ENCODE measurements around the gene DAP. TPM values are rescaled to one million over a fixed set of nuclear protein-coding genes. Genes with fewer than 3 reads are reported as not detected.

DAP gene
- total RNA-seq, 1 experiment from 2014 or later: 10.0 TPM

- Histone ChIP-seq H3K27me3 (no peaks in the 10 kb centered on the region), H3K9me3 (replicated peaks) (no peaks in the 10 kb centered on the region), H3K4me3 (no peak overlapping the region), H3K4me1 (no peaks in the 10 kb centered on the region), H3K36me3 (no peaks in the 10 kb centered on the region), H3K27ac (no peak overlapping the region)
- no peak for DNase-seq
Observed at GRCh38 chr5:10775646-10776045, 14.6 kb upstream of the DAP start.

- no peak for DNase-seq
- no peak overlapping the region for H3K4me3 ChIP-seq
- no peaks in the 10 kb centered on the region for H3K27me3 ChIP-seq
- H3K36me3 ChIP-seq: no peaks in the 10 kb centered on the region
- no peaks in the 10 kb centered on the region for H3K4me1 ChIP-seq
- H3K9me3 ChIP-seq (replicated peaks): no peaks in the 10 kb centered on the region
- no peak overlapping the region for H3K27ac ChIP-seq
Observed at GRCh38 chr5:10772901-10773585, 12.0 kb upstream of the DAP start.

- no peak overlapping the region for H3K4me3 ChIP-seq
- no peaks in the 10 kb centered on the region for H3K9me3 ChIP-seq (replicated peaks)
- H3K27ac ChIP-seq: no peak overlapping the region
- DNase-seq: no peak
- H3K36me3 ChIP-seq: no peaks in the 10 kb centered on the region
- no peaks in the 10 kb centered on the region for H3K4me1 ChIP-seq
- no peaks in the 10 kb centered on the region for H3K27me3 ChIP-seq
Observed at GRCh38 chr5:10768328-10768899, 7.4 kb upstream of the DAP start.

- H3K36me3 ChIP-seq: no peaks in the 10 kb centered on the region
- no peak overlapping the region for H3K27ac ChIP-seq
- DNase-seq: no peak
Observed at GRCh38 chr5:10762776-10763500, 1.9 kb upstream of the DAP start.

GRCh38 chr5:10761933-10762775 lies 1.1 kb upstream of the DAP start:
- DNase-seq: no peak
- no peaks in the 10 kb centered on the region for H3K36me3 ChIP-seq

More at GRCh38 chr5:10762776-10763500, 1.9 kb upstream of the DAP start:
- Histone ChIP-seq H3K27me3 (no peaks in the 10 kb centered on the region), H3K4me1 (no peaks in the 10 kb centered on the region), H3K9me3 (replicated peaks) (no peaks in the 10 kb centered on the region), H3K4me3 (no peak overlapping the region)

GRCh38 chr5:10760921-10761184 lies 181 bp downstream of the DAP start:
- no peak for DNase-seq
- H3K4me3 ChIP-seq: peak overlapping the region; percentile 66
- H3K9me3 ChIP-seq (replicated peaks): no peaks in the 10 kb centered on the region
- no peak overlapping the region; the same call in 1 of the 2 replicates for H3K27ac ChIP-seq
- no peaks in the 10 kb centered on the region for H3K36me3 ChIP-seq
- no peaks in the 10 kb centered on the region for H3K27me3 ChIP-seq
- no peaks in the 10 kb centered on the region for H3K4me1 ChIP-seq

More at GRCh38 chr5:10761933-10762775, 1.1 kb upstream of the DAP start:
- Histone ChIP-seq H3K27ac (peak overlapping the region; percentile 79), H3K4me3 (peak overlapping the region; percentile 84), H3K9me3 (replicated peaks) (no peaks in the 10 kb centered on the region), H3K27me3 (no peaks in the 10 kb centered on the region), H3K4me1 (no peaks in the 10 kb centered on the region)

GRCh38 chr5:10760096-10760920 lies 726 bp downstream of the DAP start:
- Histone ChIP-seq H3K27ac (no peak overlapping the region; the same call in 1 of the 2 replicates), H3K4me3 (peak overlapping the region; percentile 66), H3K36me3 (no peaks in the 10 kb centered on the region), H3K27me3 (no peaks in the 10 kb centered on the region), H3K4me1 (no peaks in the 10 kb centered on the region), H3K9me3 (replicated peaks) (no peaks in the 10 kb centered on the region)
- peak; percentile 22 to 46 for DNase-seq

- Histone ChIP-seq H3K36me3 (no peaks in the 10 kb centered on the region), H3K27ac (no peak overlapping the region), H3K27me3 (no peaks in the 10 kb centered on the region), H3K9me3 (replicated peaks) (no peaks in the 10 kb centered on the region), H3K4me3 (no peak overlapping the region), H3K4me1 (no peaks in the 10 kb centered on the region)
- DNase-seq: no peak
Observed at GRCh38 chr5:10759111-10759510, 1.9 kb downstream of the DAP start.

GRCh38 chr5:10757922-10758555 lies 3.0 kb downstream of the DAP start:
- Histone ChIP-seq H3K27me3 (no peaks in the 10 kb centered on the region), H3K4me3 (no peak overlapping the region), H3K4me1 (no peaks in the 10 kb centered on the region), H3K36me3 (no peaks in the 10 kb centered on the region), H3K9me3 (replicated peaks) (no peaks in the 10 kb centered on the region), H3K27ac (no peak overlapping the region)
- DNase-seq: no peak

- Histone ChIP-seq H3K27me3 (no peaks in the 10 kb centered on the region), H3K4me1 (no peaks in the 10 kb centered on the region), H3K9me3 (replicated peaks) (no peaks in the 10 kb centered on the region), H3K27ac (no peak overlapping the region), H3K36me3 (no peaks in the 10 kb centered on the region), H3K4me3 (no peak overlapping the region)
- DNase-seq: no peak
Observed at GRCh38 chr5:10757043-10757442, 4.0 kb downstream of the DAP start.

- no peak for DNase-seq
- Histone ChIP-seq H3K9me3 (replicated peaks) (no peaks in the 10 kb centered on the region), H3K4me1 (no peaks in the 10 kb centered on the region), H3K36me3 (no peaks in the 10 kb centered on the region), H3K4me3 (no peak overlapping the region), H3K27me3 (no peaks in the 10 kb centered on the region), H3K27ac (no peak overlapping the region)
Observed at GRCh38 chr5:10756549-10756948, 4.5 kb downstream of the DAP start.

GRCh38 chr5:10753178-10753577 lies 7.9 kb downstream of the DAP start:
- Histone ChIP-seq H3K9me3 (replicated peaks) (no peaks in the 10 kb centered on the region), H3K27ac (no peak overlapping the region), H3K4me1 (no peaks in the 10 kb centered on the region), H3K36me3 (no peaks in the 10 kb centered on the region), H3K4me3 (no peak overlapping the region), H3K27me3 (no peaks in the 10 kb centered on the region)
- DNase-seq: no peak

GRCh38 chr5:10752451-10752850 lies 8.6 kb downstream of the DAP start:
- DNase-seq: no peak
- Histone ChIP-seq H3K36me3 (no peaks in the 10 kb centered on the region), H3K27ac (no peak overlapping the region), H3K9me3 (replicated peaks) (no peaks in the 10 kb centered on the region), H3K4me1 (no peaks in the 10 kb centered on the region), H3K4me3 (no peak overlapping the region), H3K27me3 (no peaks in the 10 kb centered on the region)

GRCh38 chr5:10750909-10751308 lies 10.1 kb downstream of the DAP start:
- no peaks in the 10 kb centered on the region for H3K4me1 ChIP-seq
- no peaks in the 10 kb centered on the region for H3K27me3 ChIP-seq
- no peak overlapping the region for H3K4me3 ChIP-seq
- no peaks in the 10 kb centered on the region for H3K36me3 ChIP-seq
- H3K27ac ChIP-seq: no peak overlapping the region
- DNase-seq: no peak
- no peaks in the 10 kb centered on the region for H3K9me3 ChIP-seq (replicated peaks)
